ENCODE data around the gene SLC4A5.

- TF ChIP-seq, protein P1, sequence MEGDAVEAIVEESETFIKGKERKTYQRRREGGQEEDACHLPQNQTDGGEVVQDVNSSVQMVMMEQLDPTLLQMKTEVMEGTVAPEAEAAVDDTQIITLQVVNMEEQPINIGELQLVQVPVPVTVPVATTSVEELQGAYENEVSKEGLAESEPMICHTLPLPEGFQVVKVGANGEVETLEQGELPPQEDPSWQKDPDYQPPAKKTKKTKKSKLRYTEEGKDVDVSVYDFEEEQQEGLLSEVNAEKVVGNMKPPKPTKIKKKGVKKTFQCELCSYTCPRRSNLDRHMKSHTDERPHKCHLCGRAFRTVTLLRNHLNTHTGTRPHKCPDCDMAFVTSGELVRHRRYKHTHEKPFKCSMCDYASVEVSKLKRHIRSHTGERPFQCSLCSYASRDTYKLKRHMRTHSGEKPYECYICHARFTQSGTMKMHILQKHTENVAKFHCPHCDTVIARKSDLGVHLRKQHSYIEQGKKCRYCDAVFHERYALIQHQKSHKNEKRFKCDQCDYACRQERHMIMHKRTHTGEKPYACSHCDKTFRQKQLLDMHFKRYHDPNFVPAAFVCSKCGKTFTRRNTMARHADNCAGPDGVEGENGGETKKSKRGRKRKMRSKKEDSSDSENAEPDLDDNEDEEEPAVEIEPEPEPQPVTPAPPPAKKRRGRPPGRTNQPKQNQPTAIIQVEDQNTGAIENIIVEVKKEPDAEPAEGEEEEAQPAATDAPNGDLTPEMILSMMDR (IDR thresholded peaks at IDR 0.05), result no peak
- TF ChIP-seq POLR2A (IDR thresholded peaks at IDR 0.05), result no peak
- no peak for TF ChIP-seq POLR2AphosphoS5 (IDR thresholded peaks at IDR 0.05)
These were observed 168.3 kb downstream of the SLC4A5 start for GRCh38 chr2:74174909-74175308.
